HG03558 (cell line): ENCODE data around the gene ACSL1.

ENCODE experiments used
- ATAC-seq: cut with Tn5 transposase; IDR thresholded peaks from one replicate; pipeline ENCODE4 v1.9.1; 2021; ENCODE audit warnings: moderate number of reproducible peaks; ENCODE audit not compliant: unreplicated experiment; ENCODE audit errors: extremely low read depth

The ACSL1 gene

DNA sequence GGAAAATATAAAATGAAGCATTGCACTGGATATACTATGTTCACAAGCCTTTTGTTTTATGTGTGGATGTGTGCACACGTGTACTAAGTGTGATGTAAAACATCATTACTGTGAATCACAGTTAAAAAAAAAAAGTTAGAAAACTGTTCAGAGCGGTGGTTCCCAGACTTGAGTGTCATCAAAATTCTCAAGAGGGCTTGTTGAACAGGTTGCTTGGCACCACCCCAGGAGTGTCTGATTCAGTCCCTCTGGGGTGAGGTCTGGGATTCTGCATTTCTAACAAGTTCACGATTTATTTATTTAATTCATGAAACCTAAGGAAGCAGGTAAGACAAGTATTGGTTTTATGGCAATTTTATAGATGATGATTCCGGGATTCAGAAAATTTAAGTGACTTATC lies 93.6 kb downstream of the ACSL1 start:
- no peak for ATAC-seq

DNA sequence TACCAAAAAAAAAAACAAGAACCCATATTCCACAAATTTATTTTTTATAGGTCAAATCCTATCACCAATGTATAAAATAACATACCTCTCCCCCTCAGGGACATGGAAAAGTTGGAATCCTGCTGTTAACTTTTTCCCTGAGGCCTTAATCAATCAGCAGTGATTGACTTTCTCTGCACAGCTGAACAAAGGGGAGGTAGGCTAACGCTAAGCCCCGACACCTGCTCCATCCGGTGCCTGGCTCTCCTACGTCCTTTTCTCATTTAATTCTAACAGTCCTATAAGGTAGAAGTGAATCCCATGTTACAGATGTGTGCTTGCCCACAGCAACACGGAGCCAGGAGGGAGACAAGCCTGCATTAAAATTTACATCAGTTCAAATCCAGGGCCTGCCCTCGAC lies 94.7 kb downstream of the ACSL1 start:
- ATAC-seq: no peak

DNA sequence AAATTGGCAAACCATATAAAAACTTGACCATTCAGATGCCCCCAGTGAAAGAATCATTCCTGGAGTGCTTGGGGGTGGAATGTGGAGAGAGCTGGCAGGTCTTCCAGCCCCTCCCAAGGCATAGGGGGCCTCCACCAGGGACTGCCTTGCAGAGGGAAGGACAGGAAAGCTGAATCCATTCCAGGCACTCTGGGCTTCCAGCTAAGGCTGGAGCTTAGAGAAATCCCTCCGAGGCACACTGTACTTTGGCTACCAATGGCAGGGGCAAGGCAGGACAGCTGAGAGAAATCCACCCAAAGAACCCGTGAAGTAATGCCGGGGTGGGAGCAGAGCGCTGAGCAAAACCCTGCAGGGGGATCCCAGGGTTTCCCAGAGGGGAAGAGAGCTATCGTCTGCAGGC lies 95.8 kb downstream of the ACSL1 start:
- ATAC-seq: no peak

DNA sequence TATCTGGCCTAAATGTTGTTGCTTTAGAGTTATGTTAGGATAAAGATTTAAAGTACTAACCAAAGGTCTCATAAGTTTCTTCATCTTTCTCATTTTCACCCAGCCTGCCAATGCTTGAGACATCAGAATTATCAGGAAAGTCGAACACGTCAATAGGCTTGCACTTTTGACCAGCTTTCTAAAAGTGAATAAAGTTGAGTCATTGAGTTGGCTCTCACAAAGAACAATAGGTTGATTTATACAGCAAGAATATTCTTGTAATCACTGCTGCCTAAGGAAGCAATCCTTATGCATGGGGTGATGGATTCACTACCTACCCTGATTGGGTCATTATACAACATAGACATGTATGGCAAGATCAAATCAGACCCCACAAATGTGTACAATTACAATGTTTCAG lies 96.9 kb downstream of the ACSL1 start:
- ATAC-seq: no peak

DNA sequence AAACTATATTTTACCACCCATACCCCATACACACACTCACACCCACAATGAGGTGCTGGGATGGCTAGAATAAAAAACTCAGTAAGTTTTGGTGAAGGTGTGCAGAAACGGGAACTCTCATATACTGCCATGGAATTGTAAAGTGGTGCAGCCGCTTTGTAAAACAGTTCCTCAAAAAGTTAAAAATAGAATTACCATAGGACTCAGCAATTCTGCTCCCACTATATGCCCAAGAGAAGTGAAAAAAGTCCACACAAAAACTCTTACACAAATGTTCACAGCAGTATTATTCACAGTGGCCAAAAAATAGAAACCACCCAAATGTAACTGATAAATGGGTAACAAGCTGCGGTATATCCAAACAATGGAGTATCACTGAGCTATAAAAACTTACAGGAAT lies 98.3 kb downstream of the ACSL1 start:
- ATAC-seq: no peak

DNA sequence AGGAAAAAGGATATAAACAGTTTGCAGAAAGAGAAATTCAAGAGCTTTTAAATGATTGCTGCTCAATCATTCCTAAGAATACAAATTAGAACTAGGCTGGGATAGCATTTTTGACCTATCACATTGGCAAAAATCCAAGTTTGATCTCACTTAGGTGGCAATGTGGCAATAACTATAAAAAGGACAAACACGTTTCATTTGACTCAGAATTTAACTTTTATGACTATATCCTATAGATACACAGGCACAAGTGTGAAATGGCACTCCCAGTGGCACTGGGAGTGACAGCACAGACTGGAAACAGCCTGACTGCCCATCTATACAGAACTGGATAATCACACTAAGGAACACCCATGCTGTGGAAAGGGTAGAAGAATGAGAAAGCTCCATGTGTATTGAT lies 103.0 kb downstream of the ACSL1 start:
- no peak for ATAC-seq

DNA sequence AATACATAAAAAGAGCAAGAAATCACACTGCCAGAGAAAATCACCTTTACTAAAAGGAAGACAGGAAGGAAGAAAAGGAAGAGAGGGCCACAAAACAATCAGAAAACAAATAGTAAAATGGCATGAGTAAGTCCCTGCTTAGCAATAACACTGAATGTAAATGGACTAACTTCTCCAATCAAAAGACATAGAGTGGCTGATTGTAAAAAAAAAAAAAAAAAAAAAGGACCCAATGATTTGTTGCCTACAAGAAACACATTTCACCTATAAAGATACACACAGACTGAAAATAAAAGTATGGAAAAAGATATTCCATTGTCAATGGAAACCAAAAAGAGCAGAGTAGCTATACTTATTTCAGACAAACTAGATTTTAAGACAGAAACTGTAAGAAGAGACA lies 104.5 kb downstream of the ACSL1 start:
- no peak for ATAC-seq

DNA sequence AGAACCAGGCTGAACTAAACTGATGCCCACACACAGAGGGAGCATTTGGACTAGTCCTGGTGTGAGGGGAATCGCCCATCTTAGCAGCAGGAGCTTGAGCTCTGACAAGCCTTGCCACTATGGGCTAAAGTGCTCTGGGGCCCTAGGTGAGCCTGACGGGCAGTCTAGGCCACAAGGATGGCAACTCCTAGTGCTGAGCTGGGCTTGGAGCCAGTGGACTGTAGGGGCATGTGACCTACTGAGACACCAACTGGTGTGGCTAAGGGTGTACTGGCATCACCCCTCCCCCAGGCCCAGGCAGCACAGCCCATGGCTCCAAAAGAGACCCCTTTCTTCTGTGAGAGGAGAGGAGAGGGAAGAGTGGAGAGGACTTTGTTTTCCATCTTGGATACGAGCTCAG lies 106.4 kb downstream of the ACSL1 start:
- ATAC-seq: no peak

DNA sequence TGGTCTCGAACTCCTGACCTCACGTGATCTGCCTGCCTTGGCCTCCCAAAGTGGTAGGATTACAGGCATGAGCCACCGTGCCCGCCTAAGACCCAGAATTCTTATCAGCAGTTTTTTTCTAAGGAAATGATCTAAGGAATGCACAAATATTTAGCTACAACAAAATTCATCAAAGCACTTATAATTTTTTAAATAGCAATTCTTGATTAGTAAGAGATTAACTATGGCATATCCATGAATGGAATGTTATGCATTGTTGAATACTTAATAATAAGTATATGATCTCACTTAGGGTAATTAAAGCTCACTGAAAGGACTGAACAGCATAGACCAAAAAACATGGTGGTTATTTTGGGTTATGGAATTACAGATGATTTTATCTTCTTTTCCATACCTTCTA lies 110.2 kb downstream of the ACSL1 start:
- ATAC-seq: no peak

DNA sequence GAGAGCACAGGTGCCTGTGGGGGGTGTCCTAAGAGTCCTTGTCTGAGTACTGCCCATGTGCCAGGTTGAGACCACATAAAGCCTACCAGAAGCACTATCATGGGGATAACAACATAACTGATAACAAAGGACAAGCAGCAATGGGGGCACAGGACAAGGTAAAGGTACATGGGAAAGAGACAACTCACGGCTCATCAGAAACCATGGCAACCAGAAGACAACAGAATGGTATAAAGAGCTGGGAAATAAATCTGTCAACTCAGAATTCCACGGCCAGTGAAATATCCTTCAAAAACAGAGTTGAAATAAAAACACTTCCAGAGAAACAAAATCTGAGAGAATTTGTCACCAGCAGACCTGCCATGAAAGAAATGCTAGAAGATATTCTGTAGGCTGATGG lies 111.9 kb downstream of the ACSL1 start:
- ATAC-seq: no peak

DNA sequence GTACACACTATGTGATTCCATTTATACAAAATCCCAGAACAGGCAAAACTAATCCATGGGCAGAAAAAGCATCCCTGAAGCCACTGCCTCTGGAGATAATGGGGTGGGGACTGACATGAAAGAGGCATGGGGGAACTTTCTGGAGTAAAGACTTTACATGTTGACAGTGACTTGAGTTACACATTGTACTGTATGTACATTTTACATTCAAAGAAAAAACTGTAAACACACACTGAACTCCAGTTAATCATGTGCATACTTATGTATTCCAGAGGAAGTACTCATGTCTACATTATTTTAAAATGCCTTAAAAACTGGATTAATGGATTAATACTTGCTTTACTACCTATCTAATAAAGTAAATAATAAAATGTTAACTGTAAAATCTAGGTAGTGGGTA lies 113.4 kb downstream of the ACSL1 start:
- ATAC-seq: no peak

DNA sequence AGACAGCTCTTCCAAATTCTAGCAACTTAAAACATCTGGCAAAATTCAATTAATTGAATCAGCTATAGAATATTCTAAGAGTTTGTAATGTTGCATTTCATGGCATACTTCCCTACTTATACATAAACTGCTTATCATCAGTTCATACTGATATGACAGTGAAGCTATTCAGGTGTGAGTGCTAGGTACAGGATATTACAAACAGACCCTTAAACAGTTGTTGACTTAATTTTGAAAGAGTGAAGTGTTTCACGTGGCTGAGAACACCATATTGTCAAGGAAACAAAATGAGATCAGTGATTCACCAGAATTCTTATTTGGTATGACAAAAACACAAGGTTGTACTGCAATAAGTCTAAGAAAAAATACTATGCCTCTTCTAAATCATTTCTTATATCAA lies 119.3 kb downstream of the ACSL1 start:
- no peak for ATAC-seq

DNA sequence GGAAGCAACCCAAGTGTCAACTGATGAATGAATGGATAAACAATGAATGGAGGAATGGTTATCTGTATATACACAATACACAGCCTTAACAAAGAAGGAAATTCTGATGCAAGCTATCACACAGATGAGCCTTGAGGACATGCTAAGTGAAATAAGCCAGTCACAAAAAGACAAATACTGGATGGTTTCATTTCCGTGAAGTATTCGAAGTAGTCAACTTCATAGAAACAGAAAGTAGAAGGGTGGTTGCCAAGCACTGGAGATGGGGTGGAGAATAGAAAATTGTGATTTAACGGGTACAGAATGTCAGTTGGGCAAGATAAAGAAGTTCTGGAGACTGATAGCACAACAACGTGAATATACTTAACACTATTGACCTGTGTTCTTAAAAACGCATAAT lies 120.1 kb downstream of the ACSL1 start:
- no peak for ATAC-seq
